T-helper 9 cell (primary cell): ENCODE data around the gene CUL7.

ENCODE experiments used
- DNase-seq: peaks from one replicate; pipeline ENCODE4 v3.0.0-alpha.2; 2020

CUL7 gene

GRCh38 chr6:43076464-43077332, 23.0 kb upstream of the CUL7 start:
- DNase-seq, result no peak

- DNase-seq, result no peak
Observed at GRCh38 chr6:43075670-43076463, 22.2 kb upstream of the CUL7 start, which contains the start of gene PTK7. Gene PTK7 (plus strand): TSS chr6:43076314. CDS start chr6:43076489, 175 bp downstream.

- DNase-seq, result no peak
Observed at GRCh38 chr6:43074847-43075669, 21.4 kb upstream of the CUL7 start.

GRCh38 chr6:43070028-43070632, 16.5 kb upstream of the CUL7 start:
- no peak for DNase-seq

- DNase-seq, result no peak
Observed at GRCh38 chr6:43062818-43063217, 9.2 kb upstream of the CUL7 start.

GRCh38 chr6:43061861-43062260, 8.2 kb upstream of the CUL7 start:
- no peak for DNase-seq

- no peak for DNase-seq
Observed at GRCh38 chr6:43060755-43061633, 7.3 kb upstream of the CUL7 start.

- DNase-seq, result no peak
Observed at GRCh38 chr6:43060034-43060754, 6.5 kb upstream of the CUL7 start.

- DNase-seq, result peak; percentile 97
Observed at GRCh38 chr6:43059168-43060033, 5.8 kb upstream of the CUL7 start, which contains the start of the genes KLC4 and MRPL2. Gene KLC4 (plus strand): TSS chr6:43059631. CDS start chr6:43061336, 1,705 bp downstream. Gene MRPL2 (minus strand): TSS chr6:43059434. CDS start chr6:43059381, 53 bp downstream.

- no peak for DNase-seq
Observed at GRCh38 chr6:43058531-43058930, 4.9 kb upstream of the CUL7 start.

- DNase-seq, result no peak
Observed at GRCh38 chr6:43055966-43056365, 2.3 kb upstream of the CUL7 start.

GRCh38 chr6:43054206-43054943, 724 bp upstream of the CUL7 start:
- no peak for DNase-seq

- no peak for DNase-seq
Observed at GRCh38 chr6:43052842-43053544, 658 bp downstream of the CUL7 start.

GRCh38 chr6:43052225-43052841, 1.3 kb downstream of the CUL7 start:
- no peak for DNase-seq

- DNase-seq, result no peak
Observed at GRCh38 chr6:43050981-43051380, 2.7 kb downstream of the CUL7 start.

GRCh38 chr6:43047998-43048397, 5.7 kb downstream of the CUL7 start:
- no peak for DNase-seq

- DNase-seq, result no peak
Observed at GRCh38 chr6:43045371-43045930, 8.2 kb downstream of the CUL7 start.
